Muscle layer of duodenum (tissue), 2 donors: ENCODE results near the gene KLHL6.
A peak's percentile ranks its signal among the peaks of the same experiment; 100 is the strongest.

Experiments used
- H3K27ac ChIP-seq: one replicate; pipeline ENCODE4 v1.7.0; 2013; ENCODE audit warnings: mild to moderate bottlenecking, low read length
- H3K27me3 ChIP-seq: one replicate; pipeline ENCODE4 v1.7.0; 2013; ENCODE audit warnings: low read depth, mild to moderate bottlenecking, control low read depth, low read length
- H3K36me3 ChIP-seq, 2 donors: one replicate each; pipeline ENCODE4 v1.7.0; 2013; ENCODE audit warnings: low read length in 2 of 2, control low read depth in 1 of 2, mild to moderate bottlenecking in 1 of 2; ENCODE audit not compliant: insufficient read depth in 2 of 2, control insufficient read depth in 1 of 2
- H3K4me1 ChIP-seq, 2 donors: one replicate each; pipeline ENCODE4 v1.7.0; 2013; ENCODE audit warnings: low read length in 2 of 2, mild to moderate bottlenecking in 2 of 2, control low read depth in 1 of 2, moderate library complexity in 1 of 2; ENCODE audit not compliant: insufficient read depth in 2 of 2, control insufficient read depth in 1 of 2
- H3K4me3 ChIP-seq, 2 donors: one replicate each; pipeline ENCODE4 v1.7.0; 2013; ENCODE audit warnings: low read length in 2 of 2, low read depth in 1 of 2, mild to moderate bottlenecking in 1 of 2
- H3K9me3 ChIP-seq, 2 donors: one replicate each; pipeline ENCODE4 v1.7.0; 2013; ENCODE audit warnings: low read length in 2 of 2, control low read depth in 1 of 2, mild to moderate bottlenecking in 1 of 2; ENCODE audit not compliant: control insufficient read depth in 1 of 2
- donor health status: healthy.

The KLHL6 gene

DNA sequence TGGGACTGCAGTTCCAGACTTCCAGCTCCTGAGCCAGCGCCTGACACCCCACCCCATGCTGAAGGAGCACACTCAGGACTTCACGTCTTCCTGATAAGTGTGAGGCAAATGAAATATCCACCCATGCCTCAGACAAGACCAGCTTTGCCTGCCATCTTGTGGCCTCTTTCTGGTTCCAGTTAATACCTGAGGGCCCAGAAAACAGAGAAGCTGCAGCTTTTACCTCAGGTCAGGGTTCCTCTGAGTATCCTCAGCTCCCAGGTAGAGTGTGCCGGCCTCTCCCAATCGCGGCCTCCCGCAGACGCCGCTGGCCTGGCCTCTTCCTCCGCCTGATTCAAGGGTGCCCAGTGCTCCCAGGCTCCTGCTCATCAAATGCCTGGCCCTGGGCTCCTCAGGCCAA is 5.1 kb upstream of the KLHL6 start:
- no peak overlapping the region for H3K27ac ChIP-seq
- H3K4me3 ChIP-seq, result no peak overlapping the region
- peaks cover 0 to 5% of the 10 kb centered on the region in 2 donors for H3K4me1 ChIP-seq
- H3K27me3 ChIP-seq, result no peaks in the 10 kb centered on the region
- no peaks in the 10 kb centered on the region for H3K9me3 ChIP-seq
- no peaks in the 10 kb centered on the region for H3K36me3 ChIP-seq

DNA sequence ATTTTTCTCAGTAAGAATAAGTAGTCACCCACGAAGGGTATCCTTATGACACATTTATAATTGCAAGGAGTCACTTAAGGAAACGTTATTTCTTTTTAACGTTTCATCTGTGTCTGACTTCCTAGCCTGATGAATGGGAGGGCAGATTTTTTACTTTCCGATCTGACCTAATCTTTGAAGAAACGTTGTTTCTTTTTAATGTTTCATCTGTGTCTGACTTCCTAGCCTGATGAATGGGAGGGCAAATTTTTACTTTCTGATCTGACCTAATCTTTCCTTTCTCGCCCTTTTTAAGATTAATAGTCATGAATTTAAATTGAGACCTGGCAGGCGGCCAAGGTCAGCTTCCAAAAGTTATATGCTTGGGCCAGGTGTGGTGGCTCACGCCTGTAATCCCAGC is 3.0 kb upstream of the KLHL6 start:
- H3K27me3 ChIP-seq, result no peaks in the 10 kb centered on the region
- no peaks in the 10 kb centered on the region for H3K9me3 ChIP-seq
- no peak overlapping the region for H3K4me3 ChIP-seq
- no peaks in the 10 kb centered on the region for H3K36me3 ChIP-seq
- no peak overlapping the region for H3K27ac ChIP-seq
- peaks cover 0 to 6% of the 10 kb centered on the region in 2 donors for H3K4me1 ChIP-seq

DNA sequence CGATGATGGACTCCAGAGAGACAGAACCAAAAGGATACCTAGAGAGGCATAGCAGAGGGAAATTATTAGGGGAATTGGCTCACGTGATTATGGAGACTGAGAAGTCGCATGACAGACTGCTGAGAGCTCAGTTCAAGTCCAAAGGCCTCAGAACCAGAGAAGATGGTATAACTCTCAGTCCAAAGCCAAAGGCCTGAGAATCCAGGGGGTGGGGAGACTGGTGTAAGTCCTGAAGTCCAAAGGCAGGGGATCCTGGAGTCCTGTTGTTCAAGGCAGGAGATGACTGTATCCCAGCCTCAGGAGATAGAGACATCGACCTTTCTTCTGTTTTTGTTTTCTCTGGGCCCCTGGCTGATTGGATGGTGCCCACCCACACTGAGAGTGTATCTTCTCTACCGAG is 1.2 kb upstream of the KLHL6 start:
- H3K27me3 ChIP-seq, result no peaks in the 10 kb centered on the region
- H3K4me3 ChIP-seq, result no peak overlapping the region
- no peak overlapping the region for H3K27ac ChIP-seq
- no peaks in the 10 kb centered on the region for H3K36me3 ChIP-seq
- H3K9me3 ChIP-seq, result no peaks in the 10 kb centered on the region
- peaks cover 0 to 5% of the 10 kb centered on the region in 2 donors for H3K4me1 ChIP-seq

DNA sequence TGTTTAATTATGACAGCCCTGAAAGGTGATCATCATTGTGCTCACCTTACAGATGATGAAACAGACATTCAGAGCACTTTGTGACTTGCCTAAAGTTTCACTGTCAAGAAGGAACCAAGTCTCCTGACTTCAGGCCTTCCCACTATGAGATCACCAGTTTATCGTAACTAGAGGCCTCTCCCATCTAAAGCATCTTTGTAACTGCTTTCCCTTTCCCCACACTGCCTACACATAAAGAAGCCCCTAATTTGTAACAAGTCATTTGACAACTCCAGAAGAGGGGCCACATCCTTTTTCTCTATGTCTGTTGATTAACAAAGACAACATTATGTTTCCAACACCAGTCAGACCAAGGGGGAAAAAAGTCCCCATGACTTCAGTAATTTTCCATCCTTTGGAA is 1.1 kb downstream of the KLHL6 start:
- Histone ChIP-seq H3K36me3 (no peaks in the 10 kb centered on the region), H3K27me3 (no peaks in the 10 kb centered on the region), H3K9me3 (no peaks in the 10 kb centered on the region), H3K4me3 (peak overlapping the region in 1 of 2 donors; percentile 5), H3K27ac (peak overlapping the region; percentile 49), H3K4me1 (peaks cover 0 to 5% of the 10 kb centered on the region in 2 donors)

DNA sequence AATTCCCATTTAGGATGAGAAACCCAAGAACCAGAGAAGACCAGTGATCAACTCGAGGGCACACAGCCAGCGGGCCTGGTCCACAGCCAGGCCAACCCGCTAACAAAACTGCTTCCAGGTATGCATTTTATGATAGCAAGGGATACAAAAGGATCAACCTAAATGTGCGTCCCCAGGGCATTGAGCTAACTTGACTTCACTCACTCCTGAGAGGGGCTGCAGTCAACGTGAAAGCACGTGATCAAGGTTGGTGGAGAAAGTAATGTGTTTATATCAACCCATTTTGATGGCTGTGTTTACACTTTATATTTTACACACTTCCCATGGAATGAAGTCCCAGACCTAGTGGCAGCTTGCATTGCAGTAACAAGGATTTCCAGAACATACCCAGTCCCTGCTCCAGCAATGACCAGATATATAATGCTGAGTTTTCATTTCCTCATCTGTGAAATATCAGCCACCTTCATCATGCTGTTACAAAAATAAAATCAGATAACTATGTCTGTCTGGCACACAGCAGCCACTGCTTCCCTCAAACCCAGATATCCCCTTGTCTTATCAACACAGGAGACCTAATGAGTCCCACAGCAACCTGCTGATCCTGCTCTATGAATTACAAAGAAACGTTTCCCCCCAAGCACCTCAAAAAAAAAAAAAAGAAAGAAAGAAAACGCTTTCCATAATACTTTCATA is 2.0 kb downstream of the KLHL6 start:
- H3K4me1 ChIP-seq, result peaks cover 0 to 5% of the 10 kb centered on the region in 2 donors
- peak overlapping the region; percentile 49 for H3K27ac ChIP-seq
- no peaks in the 10 kb centered on the region for H3K27me3 ChIP-seq
- H3K36me3 ChIP-seq, result no peaks in the 10 kb centered on the region
- H3K4me3 ChIP-seq, result peak overlapping the region in 1 of 2 donors; percentile 5
- H3K9me3 ChIP-seq, result no peaks in the 10 kb centered on the region

DNA sequence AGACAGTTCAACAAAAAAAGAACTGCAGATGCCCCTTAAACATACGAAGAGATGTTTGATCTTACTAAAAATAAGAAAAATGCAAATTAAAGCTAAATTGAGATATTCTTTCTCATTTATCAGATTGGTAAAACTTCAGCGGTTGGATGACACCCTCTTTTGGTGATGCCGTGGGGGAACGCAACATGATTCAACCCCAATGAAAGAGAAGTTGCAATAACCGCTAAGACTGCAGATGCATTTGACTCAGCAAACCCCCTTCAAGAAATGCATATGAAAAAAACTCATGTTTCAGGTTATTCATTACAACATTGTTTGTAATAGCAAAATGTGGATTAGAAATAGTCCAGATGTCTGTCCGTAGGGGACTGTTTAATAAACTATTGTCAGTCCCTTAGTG is 3.6 kb downstream of the KLHL6 start:
- Histone ChIP-seq H3K4me1 (peaks cover 0 to 5% of the 10 kb centered on the region in 2 donors), H3K9me3 (no peaks in the 10 kb centered on the region), H3K27me3 (no peaks in the 10 kb centered on the region), H3K36me3 (no peaks in the 10 kb centered on the region), H3K4me3 (no peak overlapping the region), H3K27ac (no peak overlapping the region)

- Histone ChIP-seq H3K27me3 (no peaks in the 10 kb centered on the region), H3K4me3 (no peak overlapping the region), H3K27ac (no peak overlapping the region), H3K36me3 (no peaks in the 10 kb centered on the region), H3K9me3 (no peaks in the 10 kb centered on the region), H3K4me1 (peaks cover 0 to 1% of the 10 kb centered on the region in 2 donors)
These were observed 7.2 kb downstream of the KLHL6 start for GRCh38 chr3:183548262-183548769.

DNA sequence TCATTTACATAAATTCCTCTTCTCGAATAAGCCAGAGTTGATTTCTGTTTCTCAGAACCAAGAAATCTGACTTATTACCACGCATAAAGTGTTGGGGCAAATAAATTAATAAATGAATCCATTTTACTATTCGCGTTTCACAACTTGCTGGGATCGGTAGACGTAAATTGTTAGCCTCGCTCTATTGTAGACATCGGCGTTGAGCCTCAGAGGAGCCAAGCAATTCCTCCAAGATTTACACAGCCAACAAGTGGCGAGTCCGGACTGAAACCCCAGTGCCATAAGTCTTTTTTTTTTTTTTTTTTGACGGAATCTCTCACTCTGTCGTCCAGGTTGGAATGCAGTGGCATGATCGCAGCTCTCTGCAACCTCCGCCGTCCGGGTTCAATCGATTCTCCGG is 8.9 kb downstream of the KLHL6 start:
- no peaks in the 10 kb centered on the region for H3K9me3 ChIP-seq
- no peaks in the 10 kb centered on the region for H3K36me3 ChIP-seq
- H3K27me3 ChIP-seq, result no peaks in the 10 kb centered on the region
- H3K27ac ChIP-seq, result no peak overlapping the region
- H3K4me1 ChIP-seq, result no peaks in the 10 kb centered on the region
- H3K4me3 ChIP-seq, result no peak overlapping the region

GRCh38 chr3:183545708-183546107 is 9.8 kb downstream of the KLHL6 start:
- Histone ChIP-seq H3K9me3 (no peaks in the 10 kb centered on the region), H3K4me3 (no peak overlapping the region), H3K4me1 (no peaks in the 10 kb centered on the region), H3K27me3 (no peaks in the 10 kb centered on the region), H3K36me3 (no peaks in the 10 kb centered on the region), H3K27ac (no peak overlapping the region)

DNA sequence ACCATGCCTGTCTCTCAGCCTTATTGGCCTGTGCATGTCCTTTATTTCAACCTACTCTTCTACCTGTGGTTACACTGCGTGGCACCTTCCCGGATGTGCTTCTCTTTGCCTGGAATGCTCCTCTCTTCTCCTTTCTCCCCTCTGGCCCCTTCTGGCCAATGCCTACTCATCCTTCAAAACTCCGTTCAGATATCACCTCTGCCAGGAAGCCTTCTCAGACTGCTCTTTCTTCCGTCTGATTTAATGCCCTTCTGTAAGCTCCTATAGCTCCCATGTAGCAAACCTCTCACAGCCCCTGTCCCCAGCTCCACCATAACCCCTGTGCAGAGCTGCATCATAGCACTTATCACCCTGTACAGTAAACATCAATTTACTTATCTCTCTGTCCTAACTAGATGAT is 13.2 kb downstream of the KLHL6 start:
- no peaks in the 10 kb centered on the region for H3K9me3 ChIP-seq
- no peak overlapping the region for H3K27ac ChIP-seq
- H3K36me3 ChIP-seq, result no peaks in the 10 kb centered on the region
- H3K4me3 ChIP-seq, result no peak overlapping the region
- H3K27me3 ChIP-seq, result no peaks in the 10 kb centered on the region
- H3K4me1 ChIP-seq, result peaks cover 0 to 3% of the 10 kb centered on the region in 2 donors

DNA sequence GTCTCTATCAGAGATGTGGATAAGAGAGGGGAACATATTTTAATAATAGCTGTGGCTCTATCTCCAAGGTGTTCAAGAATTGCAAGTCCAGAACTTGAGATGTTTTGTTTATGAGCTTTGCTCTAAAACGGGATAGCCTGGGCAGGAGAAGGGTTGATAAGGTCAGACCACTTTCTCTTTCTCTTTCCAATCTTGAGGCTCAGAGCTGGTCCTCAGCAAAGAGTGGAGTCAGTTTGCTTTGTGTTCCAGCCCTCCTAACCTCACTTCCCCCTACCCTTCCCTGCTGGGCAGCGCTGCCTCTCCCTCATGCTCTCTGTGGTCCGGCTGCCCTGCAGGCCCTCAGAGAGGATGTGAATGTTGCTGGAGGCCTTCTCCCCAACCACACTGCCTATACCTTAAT is 13.8 kb downstream of the KLHL6 start:
- Histone ChIP-seq H3K36me3 (no peaks in the 10 kb centered on the region), H3K27me3 (no peaks in the 10 kb centered on the region), H3K9me3 (no peaks in the 10 kb centered on the region), H3K4me1 (peaks cover 0 to 3% of the 10 kb centered on the region in 2 donors), H3K27ac (peak overlapping the region; percentile 16), H3K4me3 (no peak overlapping the region)

- peaks cover 0 to 3% of the 10 kb centered on the region in 2 donors for H3K4me1 ChIP-seq
- no peak overlapping the region for H3K4me3 ChIP-seq
- no peaks in the 10 kb centered on the region for H3K27me3 ChIP-seq
- peak overlapping the region; percentile 16 for H3K27ac ChIP-seq
- no peaks in the 10 kb centered on the region for H3K36me3 ChIP-seq
- no peaks in the 10 kb centered on the region for H3K9me3 ChIP-seq
These were observed 14.3 kb downstream of the KLHL6 start for GRCh38 chr3:183541235-183541655.
